Muscle of leg (tissue), 11 donors: ENCODE data around the gene C20orf144. TPM values are rescaled to one million over a fixed set of nuclear protein-coding genes. Genes with fewer than 3 reads are reported as not detected.

ENCODE experiments used
- DNase-seq: peaks from one replicate; pipeline ENCODE4 v3.0.0; 2013
- H3K27ac ChIP-seq: one replicate; pipeline ENCODE4 v1.5.1; 2013; ENCODE audit warnings: mild to moderate bottlenecking, low read length, control low read depth
- H3K27me3 ChIP-seq: one replicate; pipeline ENCODE4 v1.6.1; 2013; ENCODE audit warnings: low read length; ENCODE audit not compliant: control insufficient read depth, insufficient read depth
- H3K36me3 ChIP-seq: one replicate; pipeline ENCODE4 v1.6.1; 2013; ENCODE audit warnings: low read length; ENCODE audit not compliant: control insufficient read depth, insufficient read depth
- H3K4me1 ChIP-seq: one replicate; pipeline ENCODE4 v1.6.1; 2013; ENCODE audit warnings: low read length; ENCODE audit not compliant: control insufficient read depth, insufficient read depth
- H3K4me3 ChIP-seq: one replicate; pipeline ENCODE4 v1.5.1; 2013; ENCODE audit warnings: low read length, control low read depth
- H3K9me3 ChIP-seq: replicated peaks from 2 replicates; pipeline ENCODE4 v1.6.1; 2013; ENCODE audit warnings: low read depth, low read length; ENCODE audit not compliant: control insufficient read depth
- WGBS: methylation state at CpG from one replicate; pipeline ENCODE4 v1.1.5; 2013; ENCODE audit warnings: missing lambda C conversion rate; ENCODE audit not compliant: insufficient coverage; 5-methylcytosine and 5-hydroxymethylcytosine counted together
- polyA plus RNA-seq, 8 donors: library from polyadenylated mRNA; unstranded; fragments of 120-200 nt; gene quantifications; one replicate each; pipeline versions ENCODE4 v1.2.1 to v1.2.3, GENCODE V29; 2013; ENCODE audit warnings: inconsistent platforms in 1 of 8, low replicate concordance in 1 of 8; ENCODE audit not compliant: insufficient read length in 8 of 8, insufficient read depth in 1 of 8
- total RNA-seq: library from RNA; stranded (reverse); fragments of 120-200 nt; gene quantifications from one replicate; pipeline ENCODE4 v1.2.4, GENCODE V29; 2013

Gene C20orf144
- total and polyA plus RNA-seq, 9 donors = 0.04 to 0.32 (median 0.17) TPM

GRCh38 chr20:33676652-33677645 is 14.8 kb downstream of the C20orf144 start:
- no peaks in the 10 kb centered on the region for H3K9me3 ChIP-seq
- H3K27ac ChIP-seq = no peak overlapping the region
- peaks cover 63% of the 10 kb centered on the region for H3K4me1 ChIP-seq
- H3K4me3 ChIP-seq = no peak overlapping the region
- WGBS = 91% methylated on average over 22 of the region's 31 CpGs
- H3K36me3 ChIP-seq = peaks cover 13% of the 10 kb centered on the region
- H3K27me3 ChIP-seq = no peaks in the 10 kb centered on the region
- no peak for DNase-seq

GRCh38 chr20:33677991-33678702 is 16.0 kb downstream of the C20orf144 start:
- WGBS = 30% methylated on average over 11 of the region's 15 CpGs
- Histone ChIP-seq H3K9me3 (no peaks in the 10 kb centered on the region), H3K36me3 (peaks cover 17% of the 10 kb centered on the region), H3K4me1 (peaks cover 51% of the 10 kb centered on the region), H3K4me3 (no peak overlapping the region), H3K27me3 (no peaks in the 10 kb centered on the region), H3K27ac (peak overlapping the region; percentile 72)
- peak; percentile 93 for DNase-seq

GRCh38 chr20:33679758-33680485 is 17.8 kb downstream of the C20orf144 start:
- H3K4me1 ChIP-seq = peaks cover 50% of the 10 kb centered on the region
- no peak for DNase-seq
- no peaks in the 10 kb centered on the region for H3K9me3 ChIP-seq
- no peak overlapping the region for H3K27ac ChIP-seq
- H3K36me3 ChIP-seq = peaks cover 17% of the 10 kb centered on the region
- H3K4me3 ChIP-seq = no peak overlapping the region
- no peaks in the 10 kb centered on the region for H3K27me3 ChIP-seq
- WGBS = 87% methylated on average over 16 of the region's 20 CpGs

- peaks cover 50% of the 10 kb centered on the region for H3K4me1 ChIP-seq
- H3K4me3 ChIP-seq = no peak overlapping the region
- no peak for DNase-seq
- no peaks in the 10 kb centered on the region for H3K27me3 ChIP-seq
- H3K9me3 ChIP-seq = no peaks in the 10 kb centered on the region
- no peak overlapping the region for H3K27ac ChIP-seq
- no CpG with 5 or more reads among the region's 2 CpGs for WGBS
- H3K36me3 ChIP-seq = peaks cover 17% of the 10 kb centered on the region
These were observed 18.6 kb downstream of the C20orf144 start for GRCh38 chr20:33680686-33681085.

- Histone ChIP-seq H3K9me3 (no peaks in the 10 kb centered on the region), H3K36me3 (peaks cover 14% of the 10 kb centered on the region), H3K4me3 (no peak overlapping the region), H3K27me3 (no peaks in the 10 kb centered on the region), H3K4me1 (peaks cover 44% of the 10 kb centered on the region), H3K27ac (no peak overlapping the region)
- DNase-seq = no peak
- 72% methylated on average over 4 of the region's 5 CpGs for WGBS
These were observed 19.2 kb downstream of the C20orf144 start for GRCh38 chr20:33681288-33681687.

GRCh38 chr20:33681728-33682353 is 19.7 kb downstream of the C20orf144 start:
- Histone ChIP-seq H3K4me3 (no peak overlapping the region), H3K27ac (no peak overlapping the region), H3K9me3 (no peaks in the 10 kb centered on the region), H3K27me3 (no peaks in the 10 kb centered on the region), H3K4me1 (peaks cover 43% of the 10 kb centered on the region), H3K36me3 (peaks cover 13% of the 10 kb centered on the region)
- WGBS = 73% methylated on average over 9 of the region's 9 CpGs
- no peak for DNase-seq

- 10% methylated on average over 7 of the region's 10 CpGs for WGBS
- no peak for DNase-seq
- Histone ChIP-seq H3K27me3 (no peaks in the 10 kb centered on the region), H3K4me3 (peak overlapping the region; percentile 46), H3K9me3 (no peaks in the 10 kb centered on the region), H3K27ac (peak overlapping the region; percentile 76), H3K4me1 (peaks cover 25% of the 10 kb centered on the region), H3K36me3 (peaks cover 10% of the 10 kb centered on the region)
These were observed 22.6 kb downstream of the C20orf144 start for GRCh38 chr20:33684533-33685327.

GRCh38 chr20:33685328-33686099 is 23.4 kb downstream of the C20orf144 start:
- WGBS = under 1% methylated on average over 49 of the region's 53 CpGs
- H3K36me3 ChIP-seq = peaks cover 4% of the 10 kb centered on the region
- no peaks in the 10 kb centered on the region for H3K27me3 ChIP-seq
- peaks cover 25% of the 10 kb centered on the region for H3K4me1 ChIP-seq
- DNase-seq = peak; percentile 83
- H3K27ac ChIP-seq = peak overlapping the region; percentile 76
- H3K4me3 ChIP-seq = peak overlapping the region; percentile 46
- H3K9me3 ChIP-seq = no peaks in the 10 kb centered on the region
